IPS-20b (cell line): ENCODE data around the gene HAGHL.
A peak's percentile ranks its signal among the peaks of the same experiment; 100 is the strongest.
"Not testable (repeated sequence)": the region's sequence is repeated elsewhere in the genome, so short reads cannot be mapped to it uniquely, and the experiment has no call there.

Source experiments
- H3K27ac ChIP-seq: one replicate; pipeline ENCODE4 v1.5.1; 2013; ENCODE audit warnings: low read length
- H3K27me3 ChIP-seq: 2 replicates; pipeline ENCODE4 v1.6.1; 2013; ENCODE audit warnings: mild to moderate bottlenecking, low read length, inconsistent platforms; ENCODE audit not compliant: insufficient read depth
- H3K36me3 ChIP-seq: 2 replicates; pipeline ENCODE4 v1.6.1; 2013; ENCODE audit warnings: low read depth, mild to moderate bottlenecking, inconsistent platforms, low read length, moderate library complexity; ENCODE audit not compliant: insufficient read depth
- H3K4me1 ChIP-seq: 2 replicates; pipeline ENCODE4 v1.6.1; 2013; ENCODE audit warnings: mild to moderate bottlenecking, control low read depth, inconsistent platforms, low read length, moderate library complexity; ENCODE audit not compliant: insufficient read depth
- H3K4me3 ChIP-seq: 2 replicates; pipeline ENCODE4 v1.5.1; 2013; ENCODE audit warnings: mild to moderate bottlenecking, low read length, inconsistent platforms
- H3K9ac ChIP-seq: 2 replicates; pipeline ENCODE4 v1.6.1; 2013; ENCODE audit warnings: low read depth, mild to moderate bottlenecking, inconsistent platforms, low read length, moderate library complexity
- H3K9me3 ChIP-seq: 2 replicates; pipeline ENCODE4 v1.6.1; 2013; ENCODE audit warnings: mild to moderate bottlenecking, low read depth, low read length, inconsistent platforms; ENCODE audit not compliant: insufficient read depth

The HAGHL gene

DNA sequence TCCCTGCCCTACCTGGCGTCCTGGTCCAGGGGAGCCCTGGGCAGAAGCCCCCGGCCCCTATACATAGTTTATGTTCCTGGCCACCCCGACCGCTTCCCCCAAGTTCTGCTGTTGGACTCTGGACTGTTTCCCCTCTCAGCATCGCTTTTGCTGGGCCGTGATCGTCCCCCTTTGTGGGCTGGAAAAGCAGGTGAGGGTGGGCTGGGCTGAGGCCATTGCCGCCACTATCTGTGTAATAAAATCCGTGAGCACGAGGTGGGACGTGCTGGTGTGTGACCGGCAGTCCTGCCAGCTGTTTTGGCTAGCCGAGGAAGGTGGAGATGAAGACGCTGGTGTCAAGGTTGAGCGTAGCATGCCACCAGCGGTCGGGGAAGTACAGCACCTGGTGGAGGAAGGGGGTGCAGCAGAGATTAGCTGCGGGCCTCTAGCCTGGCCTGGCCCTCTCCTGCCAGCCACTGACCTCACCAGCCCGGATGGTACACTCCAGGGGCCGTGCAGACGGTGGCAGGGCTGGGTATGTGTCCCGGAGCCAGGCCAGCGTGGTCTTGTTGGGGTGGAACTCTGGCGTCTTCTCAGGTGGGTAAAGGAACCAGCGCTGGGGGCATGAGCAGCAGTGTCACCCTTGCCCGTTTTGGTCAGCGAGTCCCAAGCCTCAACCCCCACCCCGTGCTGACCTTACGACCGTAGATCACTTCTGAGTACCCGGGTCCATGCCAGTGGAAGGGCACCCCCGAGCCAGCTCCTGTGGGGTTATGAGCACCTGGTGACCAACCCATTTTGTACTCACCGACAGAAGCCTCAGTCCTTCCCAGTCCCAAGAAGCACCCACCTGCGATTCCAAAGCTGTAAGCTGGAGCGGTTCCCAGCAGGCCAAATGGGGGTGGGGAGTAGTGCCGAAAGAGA is 44.2 kb upstream of the HAGHL start:
- Histone ChIP-seq H3K4me1 (no peaks in the 10 kb centered on the region), H3K27ac (no peak overlapping the region), H3K9ac (no peak overlapping the region), H3K36me3 (peaks cover 19% of the 10 kb centered on the region), H3K9me3 (no peaks in the 10 kb centered on the region), H3K27me3 (no peaks in the 10 kb centered on the region), H3K4me3 (peak overlapping the region; percentile 74)

DNA sequence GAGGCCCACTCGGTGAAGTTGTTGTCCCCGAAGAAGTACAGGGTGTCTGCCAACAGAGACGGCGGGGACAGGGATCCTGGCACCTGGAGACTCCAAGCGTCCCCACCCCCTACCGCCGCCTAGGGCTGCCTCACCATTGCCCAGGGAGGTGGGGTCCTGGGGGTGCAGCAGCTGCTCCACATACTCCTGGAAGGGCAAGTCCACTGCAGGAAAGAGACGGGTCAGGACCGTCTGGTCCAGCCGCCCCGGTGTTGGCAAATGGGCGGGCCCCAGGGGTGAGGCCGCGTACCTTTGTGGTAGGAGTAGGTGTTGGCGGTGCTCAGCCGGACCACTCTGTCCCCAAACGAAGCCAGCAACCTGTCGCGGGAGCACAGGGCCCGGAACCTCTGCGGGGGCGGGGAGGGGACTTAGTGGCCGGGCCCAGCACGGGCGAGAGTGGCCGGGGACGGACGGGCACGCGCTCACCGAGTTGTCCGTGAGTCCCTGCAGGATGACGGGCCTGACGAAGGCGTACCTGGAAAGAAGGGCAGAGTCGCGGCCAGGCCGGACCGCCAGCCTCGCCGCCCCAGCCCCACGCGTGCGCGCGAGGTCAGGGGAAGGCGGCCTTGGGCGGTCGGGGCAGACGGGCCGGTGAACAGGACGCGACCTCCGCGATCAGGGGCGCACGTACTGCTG is 43.4 kb upstream of the HAGHL start:
- H3K9ac ChIP-seq = peak overlapping the region; percentile 79
- no peaks in the 10 kb centered on the region for H3K4me1 ChIP-seq
- no peaks in the 10 kb centered on the region for H3K27me3 ChIP-seq
- H3K27ac ChIP-seq = no peak overlapping the region
- peak overlapping the region; percentile 74 for H3K4me3 ChIP-seq
- H3K36me3 ChIP-seq = peaks cover 19% of the 10 kb centered on the region
- no peaks in the 10 kb centered on the region for H3K9me3 ChIP-seq

DNA sequence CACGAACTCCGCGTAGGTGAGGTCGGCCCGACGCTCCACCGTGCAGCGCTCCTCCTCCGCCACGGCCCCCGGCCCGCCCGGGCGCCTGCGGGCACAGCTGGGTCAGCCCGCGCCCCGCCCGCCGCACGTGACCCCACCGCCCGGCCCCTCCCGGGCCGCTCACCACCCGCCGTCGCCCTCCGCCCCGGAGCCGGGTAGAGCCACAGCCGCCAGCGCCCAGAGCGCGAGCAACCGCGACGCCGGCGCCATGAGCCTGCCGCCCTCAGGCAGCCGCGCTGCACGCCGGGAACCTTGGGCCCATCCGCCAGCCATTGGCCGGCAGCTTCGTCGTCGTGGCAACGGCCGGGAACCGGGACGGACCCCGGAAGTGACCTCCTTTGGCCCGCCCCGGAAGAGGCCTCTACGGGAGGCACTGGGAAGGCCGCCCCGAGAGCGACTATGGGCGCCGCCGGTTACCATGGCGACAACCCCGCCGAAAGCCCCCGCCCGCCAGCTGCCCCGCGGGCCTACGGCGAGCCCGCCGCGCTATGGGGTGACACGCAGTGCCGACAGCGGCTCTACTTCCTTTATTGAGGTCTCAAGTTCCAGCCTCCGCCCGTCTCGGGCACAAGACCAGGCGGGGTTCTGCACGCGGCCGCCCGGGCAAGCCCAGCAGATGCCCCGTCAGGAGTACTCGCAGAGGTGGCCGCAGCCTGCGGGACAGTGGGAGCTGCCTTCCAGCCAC is 42.7 kb upstream of the HAGHL start, which contains the start of gene JMJD8:
JMJD8 (minus strand) TSS at position 264 of the 724 bp plus-strand sequence; CDS start at position 249, 15 bp downstream.
- H3K4me1 ChIP-seq = no peaks in the 10 kb centered on the region
- H3K9ac ChIP-seq = peak within 1 kb of the TSS; percentile 79
- peaks cover 19% of the 10 kb centered on the region for H3K36me3 ChIP-seq

DNA sequence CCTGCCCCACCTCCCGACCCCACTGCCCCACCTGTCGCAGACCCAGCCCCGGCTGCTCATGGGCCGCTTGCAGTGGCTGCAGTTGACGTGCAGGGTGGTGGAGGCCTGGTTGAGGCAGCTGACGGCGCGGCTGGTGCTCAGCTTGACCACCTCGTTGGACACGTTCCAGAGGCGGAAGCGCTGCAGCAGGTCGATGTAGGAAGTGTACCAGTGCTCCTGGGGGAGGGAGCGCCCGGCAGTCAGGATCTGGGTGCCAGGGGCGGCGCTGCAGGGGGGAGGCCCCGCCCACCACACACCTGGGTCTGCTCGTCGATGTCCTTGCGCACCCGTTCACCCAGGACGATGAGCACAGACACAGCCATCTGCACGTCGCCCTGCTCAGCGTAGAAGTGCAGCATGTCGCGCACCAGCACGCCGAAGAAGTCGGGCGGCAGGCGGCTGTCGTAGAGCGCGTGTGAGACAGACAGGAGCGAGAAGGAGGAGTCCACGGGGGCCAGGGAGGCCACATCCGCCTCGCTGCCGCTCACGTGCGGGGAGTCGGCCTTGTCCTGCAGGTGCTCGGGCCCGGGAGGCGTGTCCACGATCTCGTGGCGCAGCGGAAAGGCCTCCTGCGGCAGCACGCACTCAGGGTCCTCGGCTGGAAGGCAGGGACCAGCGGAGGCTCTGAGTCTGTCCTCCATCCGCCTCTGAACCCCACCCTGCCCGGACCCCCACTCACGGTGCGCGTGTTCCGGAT is 41.8 kb upstream of the HAGHL start:
- Histone ChIP-seq H3K27me3 (no peaks in the 10 kb centered on the region), H3K9ac (no peak overlapping the region), H3K36me3 (peaks cover 19% of the 10 kb centered on the region), H3K4me3 (no peak overlapping the region), H3K9me3 (no peaks in the 10 kb centered on the region), H3K27ac (no peak overlapping the region), H3K4me1 (no peaks in the 10 kb centered on the region)

More for the DNA sequence above, 42.7 kb upstream of the HAGHL start, which contains the start of gene JMJD8:
- Histone ChIP-seq H3K27me3 (no peaks in the 10 kb centered on the region), H3K9me3 (no peaks in the 10 kb centered on the region), H3K4me3 (peak within 1 kb of the TSS; percentile 74), H3K27ac (no peak within 1 kb of the TSS)

DNA sequence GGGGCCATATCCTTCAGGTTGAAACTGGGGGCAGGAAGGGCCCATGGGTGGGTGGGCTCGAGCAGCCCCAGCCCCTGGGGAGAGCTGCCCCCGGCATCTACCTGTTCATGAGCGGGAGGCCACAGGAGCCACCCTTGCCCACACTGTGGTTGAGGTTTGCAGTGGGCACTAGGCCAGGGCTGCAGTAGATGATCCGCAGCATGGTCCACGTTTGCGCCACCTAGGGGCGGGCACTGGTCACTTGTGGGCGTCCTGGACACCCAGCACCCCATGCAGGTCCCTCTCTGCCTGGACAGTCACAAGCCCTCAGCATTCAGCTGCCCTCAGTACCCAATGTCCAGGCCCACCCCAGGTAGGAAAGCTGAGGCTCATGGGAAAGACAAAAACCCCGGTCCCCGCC is 40.9 kb upstream of the HAGHL start:
- no peak overlapping the region for H3K4me3 ChIP-seq
- H3K9me3 ChIP-seq = no peaks in the 10 kb centered on the region
- H3K27ac ChIP-seq = no peak overlapping the region
- H3K9ac ChIP-seq = no peak overlapping the region
- peaks cover 5% of the 10 kb centered on the region for H3K27me3 ChIP-seq
- H3K36me3 ChIP-seq = peaks cover 19% of the 10 kb centered on the region
- no peaks in the 10 kb centered on the region for H3K4me1 ChIP-seq

GRCh38 chr16:686459-687260 is 40.2 kb upstream of the HAGHL start:
- peaks cover 12% of the 10 kb centered on the region for H3K27me3 ChIP-seq
- H3K27ac ChIP-seq = no peak overlapping the region
- no peaks in the 10 kb centered on the region for H3K9me3 ChIP-seq
- no peaks in the 10 kb centered on the region for H3K4me1 ChIP-seq
- no peak overlapping the region for H3K4me3 ChIP-seq
- no peak overlapping the region for H3K9ac ChIP-seq
- peaks cover 16% of the 10 kb centered on the region for H3K36me3 ChIP-seq

- H3K4me3 ChIP-seq = no peak overlapping the region
- no peaks in the 10 kb centered on the region for H3K4me1 ChIP-seq
- H3K27me3 ChIP-seq = peaks cover 21% of the 10 kb centered on the region
- H3K9ac ChIP-seq = no peak overlapping the region
- no peaks in the 10 kb centered on the region for H3K9me3 ChIP-seq
- H3K36me3 ChIP-seq = peaks cover 8% of the 10 kb centered on the region
- H3K27ac ChIP-seq = no peak overlapping the region
Observed at GRCh38 chr16:687499-687898, 39.4 kb upstream of the HAGHL start.

GRCh38 chr16:689175-689897 is 37.6 kb upstream of the HAGHL start:
- H3K36me3 ChIP-seq = no peaks in the 10 kb centered on the region
- peak overlapping the region; percentile 90 for H3K9ac ChIP-seq
- H3K9me3 ChIP-seq = no peaks in the 10 kb centered on the region
- H3K4me3 ChIP-seq = peak overlapping the region; percentile 93
- no peaks in the 10 kb centered on the region for H3K4me1 ChIP-seq
- H3K27me3 ChIP-seq = peaks cover 39% of the 10 kb centered on the region
- no peak overlapping the region for H3K27ac ChIP-seq

- H3K36me3 ChIP-seq, H3K9me3 ChIP-seq, H3K4me3 ChIP-seq, H3K9ac ChIP-seq, H3K27ac ChIP-seq, H3K4me1 ChIP-seq: not testable (repeated sequence)
- H3K27me3 ChIP-seq = peaks cover 57% of the 10 kb centered on the region
Observed at GRCh38 chr16:691242-691641, 35.7 kb upstream of the HAGHL start.

GRCh38 chr16:692356-693108 is 34.4 kb upstream of the HAGHL start:
- no peak overlapping the region for H3K9ac ChIP-seq
- no peak overlapping the region for H3K27ac ChIP-seq
- peaks cover 68% of the 10 kb centered on the region for H3K27me3 ChIP-seq
- H3K9me3 ChIP-seq = no peaks in the 10 kb centered on the region
- no peak overlapping the region for H3K4me3 ChIP-seq
- H3K36me3 ChIP-seq = no peaks in the 10 kb centered on the region
- H3K4me1 ChIP-seq = no peaks in the 10 kb centered on the region
